Activated CD4-positive, CD25-positive, alpha-beta regulatory T cell treated with anti-CD3 and anti-CD28 coated beads, Interleukin-2, amount 50 U/mL, for 24 hours (primary cell): Measurements from ENCODE around the gene PCDHGC4.

Experiments
- ATAC-seq, 2 donors: fragments of 150-1000 bp; cut with Tn5 transposase; one replicate each; pipeline ENCODE4 v1.10.0; 2021; ENCODE audit warnings: mild to moderate bottlenecking in 1 of 2, moderate library complexity in 1 of 2

Gene PCDHGC4

DNA sequence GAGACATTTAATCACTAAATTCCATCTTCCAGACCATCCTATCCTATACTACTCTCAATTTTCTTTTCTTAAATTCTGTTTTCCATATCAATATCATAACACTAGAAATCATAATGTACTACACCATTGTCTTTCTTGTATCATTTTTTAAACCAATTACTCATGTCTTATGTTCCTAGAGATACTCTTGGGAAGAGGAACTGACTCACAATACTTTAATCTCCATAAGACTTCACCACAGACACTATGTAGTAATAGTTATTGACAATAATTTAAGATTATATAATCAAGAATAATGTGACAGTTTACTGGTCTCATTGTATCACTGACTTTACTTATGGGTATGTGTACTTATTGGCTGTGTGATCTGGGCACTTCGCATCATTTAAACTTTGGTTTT, 47.9 kb downstream of the PCDHGC4 start:
- no peak for ATAC-seq

DNA sequence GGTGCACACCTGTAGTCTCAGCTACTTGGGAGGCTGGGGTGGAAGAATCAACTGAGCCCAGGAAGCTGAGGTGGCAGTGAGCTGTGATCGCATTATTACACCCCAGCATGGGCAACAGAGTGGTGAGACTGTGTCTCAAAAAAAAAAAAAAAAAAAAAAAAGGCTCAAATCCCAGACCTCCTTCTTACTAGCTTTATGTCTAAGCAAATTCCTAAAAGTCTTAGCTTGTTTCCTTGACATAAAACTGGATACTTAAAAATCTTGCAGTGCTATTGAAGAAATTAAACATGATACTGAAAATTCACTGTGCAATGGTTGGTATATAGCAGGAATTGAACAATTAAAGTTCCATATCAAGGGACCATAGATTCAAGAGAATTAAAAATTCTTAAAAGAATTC, 49.1 kb downstream of the PCDHGC4 start:
- no peak for ATAC-seq

DNA sequence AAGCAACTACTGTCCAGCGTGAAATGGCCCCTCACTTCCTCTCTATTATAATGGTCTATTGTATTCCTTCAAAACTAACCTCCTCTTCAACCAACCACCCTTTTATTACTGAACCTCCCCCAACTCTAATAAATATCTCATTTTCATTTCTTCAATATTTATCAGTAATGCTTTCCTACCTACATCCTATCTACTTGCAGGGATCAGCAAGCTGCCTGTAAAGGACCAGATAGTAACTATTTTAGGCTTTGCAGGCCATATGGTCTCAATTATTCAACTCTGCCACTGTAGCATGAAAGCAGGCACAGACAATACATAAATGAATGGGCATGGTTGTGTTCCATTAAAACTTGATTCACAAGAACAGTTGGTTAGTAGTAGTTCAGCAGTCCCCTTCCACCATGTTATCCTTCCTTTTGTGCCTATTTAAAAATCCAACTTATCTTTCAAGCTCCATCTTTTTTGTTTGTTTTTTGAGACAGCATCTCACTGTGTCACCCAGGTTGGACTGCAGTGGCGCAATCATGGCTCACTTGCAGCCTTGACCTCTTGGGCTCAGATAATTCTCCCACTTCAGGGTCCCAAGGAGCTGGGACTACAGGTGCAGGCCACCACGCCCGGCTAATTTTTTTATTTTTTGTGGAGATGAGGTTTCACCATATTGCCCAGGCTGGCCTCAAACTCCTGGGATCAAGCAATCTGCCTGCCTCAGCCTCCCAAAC, 49.8 kb downstream of the PCDHGC4 start:
- no peak for ATAC-seq
